GM12878 (cell line): ENCODE data around the gene ZNF619. TPM values are rescaled to one million over a fixed set of nuclear protein-coding genes. Genes with fewer than 3 reads are reported as not detected.

Source experiments
- ATF7 ChIP-seq: fragments of 450-650 bp; IDR thresholded peaks from 2 replicates; pipeline ENCODE4 v1.6.1; 2016; ENCODE audit warnings: low read depth, mild to moderate bottlenecking
- BMI1 ChIP-seq: fragments of 450-650 bp; IDR thresholded peaks from 2 replicates; pipeline ENCODE4 v1.6.1; 2016; ENCODE audit warnings: mild to moderate bottlenecking, moderate library complexity, borderline replicate concordance
- CHD1 ChIP-seq: IDR thresholded peaks from 2 replicates; pipeline ENCODE4 v1.6.1; 2012; ENCODE audit warnings: low read depth, low read length, improper control_type of control experiment
- CREB1 ChIP-seq: IDR thresholded peaks from 2 replicates; pipeline ENCODE4 v1.6.1; 2012; ENCODE audit warnings: low read depth, mild to moderate bottlenecking, inconsistent platforms
- CREM ChIP-seq: IDR thresholded peaks from 2 replicates; pipeline ENCODE4 v1.6.1; 2014; ENCODE audit warnings: antibody characterized with exemption, low read depth
- EED ChIP-seq: sonication (generic); IDR thresholded peaks from 2 replicates; pipeline ENCODE4 v1.6.1; 2016; ENCODE audit warnings: antibody characterized with exemption, low read depth
- FOXK2 ChIP-seq: fragments of 450-650 bp; IDR thresholded peaks from 2 replicates; pipeline ENCODE4 v1.6.1; 2017; ENCODE audit warnings: mild to moderate bottlenecking, moderate library complexity
- HDGF ChIP-seq: fragments of 450-650 bp; IDR thresholded peaks from 2 replicates; pipeline ENCODE4 v1.6.1; 2016; ENCODE audit warnings: antibody characterized with exemption
- IKZF2 ChIP-seq, 2 experiments: fragments of 450-650 bp; IDR thresholded peaks; 2 replicates each; pipeline ENCODE4 v1.6.1; 2017; ENCODE audit warnings: mild to moderate bottlenecking in 2 of 2, moderate library complexity in 2 of 2
- JUND ChIP-seq: IDR thresholded peaks from 2 replicates; pipeline ENCODE4 v1.6.1; 2012; ENCODE audit warnings: low read depth, mild to moderate bottlenecking, low read length, improper control_type of control experiment, moderate library complexity
- PAX8 ChIP-seq: fragments of 450-650 bp; IDR thresholded peaks from 2 replicates; pipeline ENCODE4 v1.6.1; 2017; ENCODE audit warnings: mild to moderate bottlenecking, moderate library complexity
- POLR2AphosphoS2 ChIP-seq: IDR thresholded peaks from 2 replicates; pipeline ENCODE4 v1.6.1; 2011; ENCODE audit warnings: low read depth, mild to moderate bottlenecking, low read length, improper control_type of control experiment, moderate library complexity
- RAD21 ChIP-seq: IDR thresholded peaks from 2 replicates; pipeline ENCODE4 v1.6.1; 2011; ENCODE audit warnings: mild to moderate bottlenecking, low read depth, low read length, moderate library complexity; ENCODE audit not compliant: insufficient read depth
- RELA ChIP-seq: fragments of 450-650 bp; IDR thresholded peaks from 2 replicates; pipeline ENCODE4 v1.8.0; 2014; ENCODE audit warnings: borderline replicate concordance; ENCODE audit not compliant: partially characterized antibody
- SIN3A ChIP-seq: IDR thresholded peaks from 2 replicates; pipeline ENCODE4 v1.6.1; 2012; ENCODE audit warnings: low read depth, low read length, improper control_type of control experiment
- SMAD5 ChIP-seq: IDR thresholded peaks from 2 replicates; pipeline ENCODE4 v1.6.1; 2016; ENCODE audit warnings: antibody characterized with exemption, low read depth
- SMARCA5 ChIP-seq: fragments of 450-650 bp; IDR thresholded peaks from 2 replicates; pipeline ENCODE4 v1.6.1; 2017; ENCODE audit warnings: mild to moderate bottlenecking
- TAF1 ChIP-seq: IDR thresholded peaks from 2 replicates; pipeline ENCODE4 v1.6.1; 2011; ENCODE audit warnings: mild to moderate bottlenecking, low read depth, low read length, borderline replicate concordance
- TCF3 ChIP-seq: IDR thresholded peaks from 2 replicates; pipeline ENCODE4 v1.6.1; 2012; ENCODE audit warnings: low read depth, mild to moderate bottlenecking, low read length, borderline replicate concordance; ENCODE audit not compliant: insufficient read depth
- YY1 ChIP-seq: IDR thresholded peaks from 2 replicates; pipeline ENCODE4 v1.6.1; 2011; ENCODE audit warnings: low read depth, mild to moderate bottlenecking, low read length
- ZBED1 ChIP-seq: IDR thresholded peaks from 2 replicates; pipeline ENCODE4 v1.6.1; 2016; ENCODE audit warnings: borderline replicate concordance
- ZSCAN29 ChIP-seq: fragments of 450-650 bp; IDR thresholded peaks from 2 replicates; pipeline ENCODE4 v1.6.1; 2017; ENCODE audit warnings: mild to moderate bottlenecking, moderate library complexity
- polyA plus RNA-seq, 11 experiments: library from polyadenylated mRNA; depleted of rRNA in 4 of 11; unstranded in 6 of 11; stranded (reverse) in 5 of 11; fragments of >200 nt; fragmentation: Nextera tagmentation in 4 of 11; fragmentation: Illumina TruSeq in 1 of 11; extraction: Ambion mirVana in 4 of 11; extraction: Trizol in 1 of 11; gene quantifications; 1 replicate in 1 of 11; 2 replicates in 10 of 11; pipeline versions ENCODE4 v1.2.1 to v1.2.3, GENCODE V29; 2011 to 2016; ENCODE audit warnings: inconsistent platforms in 2 of 11, missing spikeins in 2 of 11, low read depth in 1 of 11
- total RNA-seq, 4 experiments: library from RNA; depleted of rRNA in 3 of 4; stranded (reverse); fragments of >200 nt in 3 of 4; fragmentation: Illumina TruSeq in 1 of 4; extraction: Trizol in 1 of 4; gene quantifications; 2 replicates each; pipeline versions ENCODE4 v1.2.1 to v1.2.3, GENCODE V29; 2013 to 2021
- TF ChIP-seq, protein P1 (sequence below): fragments of 450-650 bp; IDR thresholded peaks from 2 replicates; pipeline ENCODE4 v1.6.1; 2017; ENCODE audit warnings: low read depth, mild to moderate bottlenecking, moderate library complexity
- TF ChIP-seq, protein P2 (sequence below): IDR thresholded peaks from 2 replicates; pipeline ENCODE4 v1.6.1; 2012; ENCODE audit warnings: low read depth, low read length, improper control_type of control experiment
- TF ChIP-seq, protein P3 (sequence below): fragments of 450-650 bp; IDR thresholded peaks from 2 replicates; pipeline ENCODE4 v1.6.1; 2017; ENCODE audit warnings: mild to moderate bottlenecking, moderate library complexity

The ZNF619 gene
- total and polyA plus RNA-seq, 10 of the 15 experiments (the other 5 are each of a cell fraction or from before 2014, with no cell fraction given) = 0.42 to 7.5 (median 3.7) TPM

DNA sequence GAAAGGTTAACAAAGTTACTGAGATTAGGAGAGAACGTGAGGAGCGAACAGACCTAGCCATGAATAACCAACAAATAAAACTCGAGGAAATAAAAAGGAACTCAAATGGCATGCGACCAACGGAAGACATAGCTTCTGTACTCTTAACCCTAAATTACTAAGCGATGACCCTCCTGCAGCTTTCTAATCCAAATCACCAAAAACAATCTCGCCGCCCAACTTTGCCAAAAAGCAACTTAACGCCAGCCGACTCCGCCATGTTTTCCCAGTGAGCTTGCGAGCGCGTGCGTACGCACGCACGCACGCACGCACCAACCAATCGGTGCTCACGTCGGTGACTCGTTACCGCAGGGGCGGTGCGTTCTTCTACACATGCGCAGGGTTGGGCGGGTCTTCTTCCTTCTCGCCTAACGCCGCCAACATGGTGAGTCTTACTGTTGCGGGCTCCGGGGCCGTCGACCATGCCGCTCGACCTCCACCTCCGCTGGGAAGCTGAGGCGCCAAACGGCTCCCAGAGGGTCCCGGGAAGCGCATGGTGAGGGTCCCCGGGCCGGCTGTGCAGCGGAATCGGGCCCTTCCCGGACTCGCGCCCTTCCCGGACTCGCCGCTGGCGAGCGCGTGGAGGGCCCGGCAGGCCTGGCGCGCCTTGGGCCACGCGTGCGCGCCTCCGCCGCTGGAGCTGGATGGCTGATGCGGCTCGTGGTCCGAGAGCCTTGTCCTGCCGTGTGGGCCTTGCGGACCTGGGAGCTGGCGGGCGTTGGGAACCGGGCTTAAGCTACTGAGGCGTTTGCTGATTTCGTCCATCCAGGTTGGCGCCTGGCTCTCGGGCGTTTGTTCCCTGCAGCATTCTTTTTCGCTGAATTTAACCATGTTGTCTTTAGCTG is 19.7 kb upstream of the ZNF619 start, which contains the start of gene RPL14 (continued):
- TF ChIP-seq, protein P1, sequence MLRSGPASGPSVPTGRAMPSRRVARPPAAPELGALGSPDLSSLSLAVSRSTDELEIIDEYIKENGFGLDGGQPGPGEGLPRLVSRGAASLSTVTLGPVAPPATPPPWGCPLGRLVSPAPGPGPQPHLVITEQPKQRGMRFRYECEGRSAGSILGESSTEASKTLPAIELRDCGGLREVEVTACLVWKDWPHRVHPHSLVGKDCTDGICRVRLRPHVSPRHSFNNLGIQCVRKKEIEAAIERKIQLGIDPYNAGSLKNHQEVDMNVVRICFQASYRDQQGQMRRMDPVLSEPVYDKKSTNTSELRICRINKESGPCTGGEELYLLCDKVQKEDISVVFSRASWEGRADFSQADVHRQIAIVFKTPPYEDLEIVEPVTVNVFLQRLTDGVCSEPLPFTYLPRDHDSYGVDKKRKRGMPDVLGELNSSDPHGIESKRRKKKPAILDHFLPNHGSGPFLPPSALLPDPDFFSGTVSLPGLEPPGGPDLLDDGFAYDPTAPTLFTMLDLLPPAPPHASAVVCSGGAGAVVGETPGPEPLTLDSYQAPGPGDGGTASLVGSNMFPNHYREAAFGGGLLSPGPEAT = peak; percentile 95
- TF ChIP-seq YY1 = peak; percentile 98
- no peak for TF ChIP-seq RAD21
- TF ChIP-seq SMARCA5 = peak; percentile 47; the same call in 1 of the 2 replicates
- TF ChIP-seq PAX8 = 0 out of 2 replicates have a peak, but pooled peaks have one; percentile 58
- TF ChIP-seq TAF1 = peak; percentile 95
- TF ChIP-seq SIN3A = peak; percentile 72; the same call in 1 of the 2 replicates
- 0 out of 2 replicates have a peak, but pooled peaks have one; percentile 43 for TF ChIP-seq CHD1
- peak; percentile 40; the same call in 1 of the 2 replicates for TF ChIP-seq EED
- peak; percentile 29; the same call in 1 of the 2 replicates for TF ChIP-seq CREM
- TF ChIP-seq ATF7 = peak; percentile 46; the same call in 1 of the 2 replicates
- TF ChIP-seq JUND = no peak
- peak; percentile 88 for TF ChIP-seq POLR2AphosphoS2
- TF ChIP-seq, protein P2, sequence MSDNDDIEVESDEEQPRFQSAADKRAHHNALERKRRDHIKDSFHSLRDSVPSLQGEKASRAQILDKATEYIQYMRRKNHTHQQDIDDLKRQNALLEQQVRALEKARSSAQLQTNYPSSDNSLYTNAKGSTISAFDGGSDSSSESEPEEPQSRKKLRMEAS = peak; percentile 84; the same call in 1 of the 2 replicates
- no peak for TF ChIP-seq BMI1
- 0 out of 2 replicates have a peak, but pooled peaks have one; percentile 39 for TF ChIP-seq TCF3
- TF ChIP-seq CREB1 = peak; percentile 80
- TF ChIP-seq ZSCAN29 = no peak
- 0 out of 2 replicates have a peak, but pooled peaks have one; percentile 15 for TF ChIP-seq ZBED1
- TF ChIP-seq SMAD5 = peak; percentile 92; the same call in 1 of the 2 replicates
- peak; percentile 54; the same call in 1 of the 2 replicates for TF ChIP-seq FOXK2
- TF ChIP-seq RELA = peak; percentile 14
- TF ChIP-seq HDGF = peak; percentile 32; the same call in 1 of the 2 replicates
- TF ChIP-seq, protein P3, sequence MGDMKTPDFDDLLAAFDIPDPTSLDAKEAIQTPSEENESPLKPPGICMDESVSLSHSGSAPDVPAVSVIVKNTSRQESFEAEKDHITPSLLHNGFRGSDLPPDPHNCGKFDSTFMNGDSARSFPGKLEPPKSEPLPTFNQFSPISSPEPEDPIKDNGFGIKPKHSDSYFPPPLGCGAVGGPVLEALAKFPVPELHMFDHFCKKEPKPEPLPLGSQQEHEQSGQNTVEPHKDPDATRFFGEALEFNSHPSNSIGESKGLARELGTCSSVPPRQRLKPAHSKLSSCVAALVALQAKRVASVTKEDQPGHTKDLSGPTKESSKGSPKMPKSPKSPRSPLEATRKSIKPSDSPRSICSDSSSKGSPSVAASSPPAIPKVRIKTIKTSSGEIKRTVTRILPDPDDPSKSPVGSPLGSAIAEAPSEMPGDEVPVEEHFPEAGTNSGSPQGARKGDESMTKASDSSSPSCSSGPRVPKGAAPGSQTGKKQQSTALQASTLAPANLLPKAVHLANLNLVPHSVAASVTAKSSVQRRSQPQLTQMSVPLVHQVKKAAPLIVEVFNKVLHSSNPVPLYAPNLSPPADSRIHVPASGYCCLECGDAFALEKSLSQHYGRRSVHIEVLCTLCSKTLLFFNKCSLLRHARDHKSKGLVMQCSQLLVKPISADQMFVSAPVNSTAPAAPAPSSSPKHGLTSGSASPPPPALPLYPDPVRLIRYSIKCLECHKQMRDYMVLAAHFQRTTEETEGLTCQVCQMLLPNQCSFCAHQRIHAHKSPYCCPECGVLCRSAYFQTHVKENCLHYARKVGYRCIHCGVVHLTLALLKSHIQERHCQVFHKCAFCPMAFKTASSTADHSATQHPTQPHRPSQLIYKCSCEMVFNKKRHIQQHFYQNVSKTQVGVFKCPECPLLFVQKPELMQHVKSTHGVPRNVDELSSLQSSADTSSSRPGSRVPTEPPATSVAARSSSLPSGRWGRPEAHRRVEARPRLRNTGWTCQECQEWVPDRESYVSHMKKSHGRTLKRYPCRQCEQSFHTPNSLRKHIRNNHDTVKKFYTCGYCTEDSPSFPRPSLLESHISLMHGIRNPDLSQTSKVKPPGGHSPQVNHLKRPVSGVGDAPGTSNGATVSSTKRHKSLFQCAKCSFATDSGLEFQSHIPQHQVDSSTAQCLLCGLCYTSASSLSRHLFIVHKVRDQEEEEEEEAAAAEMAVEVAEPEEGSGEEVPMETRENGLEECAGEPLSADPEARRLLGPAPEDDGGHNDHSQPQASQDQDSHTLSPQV = no peak
- no peak for TF ChIP-seq IKZF2 (IDR thresholded peaks at IDR 0.05)
